ENCODE data around the gene ALDH3A2.
"Not testable (repeated sequence)": the region's sequence is repeated elsewhere in the genome, so short reads cannot be mapped to it uniquely, and the experiment has no call there.

Gene ALDH3A2

GRCh38 chr17:19678581-19679453, 30.3 kb downstream of the ALDH3A2 start:
- DNase-seq (ENCODE audit: low spot score): no peak

GRCh38 chr17:19683117-19683516, 34.6 kb downstream of the ALDH3A2 start:
- DNase-seq (ENCODE audit: low spot score): no peak

DNA sequence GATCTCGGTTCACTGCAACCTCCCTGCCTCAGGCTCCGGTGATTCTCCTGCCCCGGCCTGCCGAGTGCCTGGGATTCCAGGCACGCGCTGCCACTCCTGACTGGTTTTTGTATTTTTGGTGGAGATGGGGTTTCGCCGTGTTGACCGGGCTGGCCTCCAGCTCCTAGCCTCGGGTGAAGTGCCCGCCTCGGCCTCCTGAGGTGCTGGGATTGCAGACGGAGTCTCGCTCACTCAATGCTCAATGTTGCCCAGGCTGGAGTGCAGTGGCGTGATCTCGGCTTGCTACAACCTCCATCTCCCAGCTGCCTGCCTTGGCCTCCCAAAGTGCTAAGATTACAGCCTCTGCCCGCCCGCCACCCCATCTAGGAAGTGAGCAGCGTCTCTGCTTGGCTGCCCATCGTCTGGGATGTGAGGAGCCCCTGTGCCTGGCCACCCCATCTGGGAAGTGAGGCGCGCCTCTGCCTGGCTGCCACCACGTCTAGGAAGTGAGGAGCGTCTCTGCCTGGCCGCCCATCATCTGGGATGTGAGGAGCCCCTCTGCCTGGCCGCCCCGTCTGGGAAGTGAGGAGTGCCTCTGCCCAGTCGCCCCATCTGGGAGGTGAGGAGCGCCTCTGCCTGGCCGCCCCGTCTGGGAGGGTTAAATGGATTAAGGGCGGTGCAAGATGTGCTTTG, 36.5 kb downstream of the ALDH3A2 start:
- not testable (repeated sequence) for DNase-seq (ENCODE audit: low spot score)

GRCh38 chr17:19686400-19687090, 38.0 kb downstream of the ALDH3A2 start:
- no peak for DNase-seq (ENCODE audit: low spot score)

DNA sequence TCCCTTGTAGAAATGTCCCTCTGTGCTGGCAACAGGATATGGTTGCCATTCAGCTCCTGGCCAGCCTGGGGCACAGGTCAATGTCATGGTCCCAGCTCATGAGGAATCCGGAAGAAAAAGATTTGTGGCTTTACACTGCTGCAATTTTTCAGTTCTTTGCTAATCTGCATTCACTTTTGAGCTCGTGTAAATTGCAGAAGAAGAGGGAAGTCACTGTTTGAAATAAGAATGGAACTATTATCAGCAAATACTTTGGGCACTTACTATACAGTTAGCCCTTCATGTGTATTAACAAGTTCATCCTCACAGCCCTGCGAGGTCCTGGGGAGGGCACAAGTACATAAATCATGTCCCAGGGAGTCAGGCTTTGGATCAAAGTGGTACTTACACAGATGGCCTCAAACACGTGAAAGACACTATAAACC, 53.7 kb downstream of the ALDH3A2 start:
- peak; percentile 62 for DNase-seq (ENCODE audit: low spot score)

DNA sequence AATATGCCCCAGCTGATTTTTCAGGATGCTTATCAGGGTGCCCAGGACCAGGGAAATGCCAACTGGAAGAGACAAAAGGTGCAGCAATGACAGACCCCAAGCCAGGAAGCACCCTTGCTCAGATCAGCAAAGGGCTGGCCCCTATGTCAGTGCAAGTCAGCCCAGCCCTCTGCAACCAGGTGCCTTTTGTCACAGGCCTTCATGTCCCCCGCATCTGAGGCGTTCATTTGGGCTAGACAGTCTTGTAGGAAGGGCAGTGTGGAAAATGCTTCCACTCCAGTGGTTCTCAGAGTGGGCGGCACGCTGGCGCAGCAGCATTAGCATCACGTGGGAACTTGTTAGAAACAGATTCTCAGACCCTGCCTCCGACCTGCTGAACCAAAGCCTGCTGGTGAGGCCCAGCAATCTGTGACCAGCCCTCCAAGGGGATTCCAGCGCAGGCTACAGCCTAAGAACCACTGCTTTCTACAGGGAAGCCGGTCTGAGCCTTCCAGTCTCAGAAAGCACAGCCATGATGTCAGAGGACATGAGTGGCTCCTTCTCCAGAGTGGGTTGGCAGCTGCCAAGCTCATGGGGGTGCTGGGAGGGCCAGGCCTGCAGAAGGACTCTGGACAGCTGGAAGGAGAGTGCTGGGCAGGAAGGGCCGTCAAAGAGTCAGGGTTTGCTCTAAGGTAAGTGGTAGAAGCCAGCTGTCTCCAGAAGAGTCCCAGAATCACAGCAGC, 54.7 kb downstream of the ALDH3A2 start:
- no peak for DNase-seq (ENCODE audit: low spot score)

DNA sequence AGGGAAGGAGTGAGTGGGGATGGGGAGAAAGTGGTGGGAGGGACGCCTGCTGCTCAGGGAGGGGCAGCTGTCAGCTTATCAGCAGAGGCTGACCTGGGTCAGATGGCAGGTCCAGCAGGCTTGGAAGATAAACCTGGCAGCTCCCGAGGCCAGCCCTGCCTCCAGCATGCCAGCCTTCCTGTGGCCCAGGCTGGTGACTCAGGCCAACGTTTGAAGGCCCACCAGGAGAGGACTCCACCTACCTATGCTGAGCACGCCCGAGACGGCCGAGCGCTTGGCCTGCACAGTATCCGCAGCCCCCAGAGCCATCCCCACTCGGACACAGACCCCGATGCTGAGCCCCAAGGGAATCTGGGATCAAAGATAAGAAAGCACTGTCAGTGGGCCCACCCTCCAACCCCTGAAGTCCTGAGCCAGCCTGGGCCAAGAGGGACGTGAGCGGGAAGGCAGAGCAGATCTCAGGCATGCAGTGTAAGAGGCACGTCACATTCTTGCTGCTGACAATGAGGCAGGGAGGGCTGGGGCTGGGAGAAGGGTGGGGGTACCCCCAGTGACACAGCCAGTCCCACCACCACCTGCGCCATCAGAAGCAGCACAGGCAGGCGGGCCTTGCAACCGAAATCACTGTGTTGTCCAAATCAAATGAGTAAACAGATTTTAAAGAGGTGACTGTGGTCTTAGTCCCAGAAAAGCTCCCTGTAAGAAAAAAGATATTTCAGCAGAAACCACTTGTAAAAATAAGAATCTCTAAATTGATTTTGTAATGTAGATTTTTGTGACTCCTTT, 55.5 kb downstream of the ALDH3A2 start:
- no peak for DNase-seq (ENCODE audit: low spot score)

DNA sequence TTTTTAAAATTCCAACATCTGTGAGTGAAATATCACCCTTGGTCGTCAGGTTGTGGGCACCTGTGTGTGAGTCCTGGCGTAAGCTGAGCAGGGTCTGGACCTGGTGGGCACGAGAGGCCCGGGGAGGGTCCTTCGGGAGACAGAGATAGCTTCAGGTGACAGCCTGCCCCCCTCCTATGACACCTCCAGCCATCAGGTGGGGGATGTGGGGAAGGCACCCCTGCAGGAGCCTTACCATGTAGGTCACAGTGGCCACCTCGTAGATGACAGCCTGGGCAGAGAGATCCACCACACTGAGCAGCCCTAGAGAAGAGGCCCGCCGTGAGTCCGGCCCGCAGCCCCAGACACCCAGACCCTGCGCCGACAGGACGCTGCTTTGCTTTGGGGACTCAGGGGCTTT, 56.6 kb downstream of the ALDH3A2 start:
- no peak for DNase-seq (ENCODE audit: low spot score)

GRCh38 chr17:19705771-19706770, 57.5 kb downstream of the ALDH3A2 start:
- no peak for DNase-seq (ENCODE audit: low spot score)

- no peak for DNase-seq (ENCODE audit: low spot score)
Measured at GRCh38 chr17:19706791-19707727, 58.5 kb downstream of the ALDH3A2 start.

GRCh38 chr17:19707728-19708221, 59.2 kb downstream of the ALDH3A2 start:
- DNase-seq (ENCODE audit: low spot score): no peak

DNA sequence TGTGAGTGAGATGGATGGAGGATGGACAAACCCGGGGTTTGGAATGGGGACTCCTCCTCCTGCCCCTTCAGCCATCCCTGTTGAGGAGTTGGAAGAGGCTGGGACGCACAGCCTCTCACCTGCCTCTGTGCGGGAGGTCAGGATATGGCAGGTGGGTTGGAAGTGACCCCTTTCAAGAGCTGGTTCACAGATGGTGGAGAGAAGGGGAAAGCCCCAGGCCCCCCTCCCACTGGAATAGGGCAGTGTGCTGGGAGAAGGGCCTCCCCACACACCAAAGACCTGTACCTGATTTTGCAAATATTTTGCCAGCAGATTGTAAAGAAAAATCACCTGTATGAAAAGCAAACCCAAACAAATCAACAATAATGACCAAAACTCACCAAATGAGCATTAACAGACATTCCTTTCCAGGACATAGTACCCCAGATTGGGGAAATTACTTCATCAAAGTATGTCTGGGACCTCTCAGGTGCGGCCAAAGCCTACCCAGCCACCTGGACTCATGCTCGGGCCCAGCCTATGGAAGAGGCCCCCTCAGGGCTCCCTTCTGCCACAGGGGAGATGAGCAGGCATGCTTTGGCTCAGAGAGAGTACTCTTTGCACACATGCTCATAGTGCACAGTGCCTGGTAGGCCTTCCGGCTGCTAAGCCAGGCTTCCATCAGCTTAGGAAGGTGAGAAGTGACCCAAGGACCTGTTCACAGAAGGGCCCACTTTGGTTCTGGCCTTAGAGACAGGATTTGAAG, 60.1 kb downstream of the ALDH3A2 start:
- no peak for DNase-seq (ENCODE audit: low spot score)

- DNase-seq (ENCODE audit: low spot score): no peak
Measured at GRCh38 chr17:19709841-19710240, 61.3 kb downstream of the ALDH3A2 start.

- DNase-seq (ENCODE audit: low spot score): no peak
Measured at GRCh38 chr17:19712436-19713004, 64.0 kb downstream of the ALDH3A2 start.

GRCh38 chr17:19713462-19713861, 64.9 kb downstream of the ALDH3A2 start:
- DNase-seq (ENCODE audit: low spot score): no peak

GRCh38 chr17:19713901-19714361, 65.4 kb downstream of the ALDH3A2 start:
- no peak for DNase-seq (ENCODE audit: low spot score)

Data from kidney tubule cell (primary cell).